ENCODE results near the gene RIN2. TPM values are rescaled to one million over a fixed set of nuclear protein-coding genes. Genes with fewer than 3 reads are reported as not detected.

RIN2 gene
- total RNA-seq, 2 experiments from 2014 or later: not detected

- Mint-ChIP-seq H3K4me3 (no peak overlapping the region), H3K9me3 (no peaks in the 10 kb centered on the region), H3K27ac (no peak overlapping the region), H3K36me3 (ENCODE audit: low read depth) (no peaks in the 10 kb centered on the region), H3K27me3 (peaks cover 2% of the 10 kb centered on the region), H3K4me1 (ENCODE audit: low read depth) (no peaks in the 10 kb centered on the region)
- intact Hi-C loops (cut with micrococcal nuclease): no loop called here
- CTCF ChIA-PET: interaction anchor here (1.0 kb wide), 1 partner anchor 22 kb away, joined by 3 read pairs; no protein-coding TSS in a partner anchor
- no peak for ATAC-seq
- DNase-seq: no peak
- POLR2A ChIA-PET: interaction anchor here (0.9 kb wide), 1 partner anchor 10 kb away, joined by 4 read pairs; no protein-coding TSS in a partner anchor
- no peak for TF ChIP-seq CTCF (IDR thresholded peaks at IDR 0.05)
Observed at GRCh38 chr20:19807191-19807945, 49.3 kb downstream of the RIN2 start.
